ENCODE measurements around the gene MESD. TPM values are rescaled to one million over a fixed set of nuclear protein-coding genes. Genes with fewer than 3 reads are reported as not detected.
A peak's percentile ranks its signal among the peaks of the same experiment; 100 is the strongest.
"Not testable (repeated sequence)": the region's sequence is repeated elsewhere in the genome, so short reads cannot be mapped to it uniquely, and the experiment has no call there.

The MESD gene
- total and polyA plus RNA-seq, 2 donors from 2014 or later, result 23.3 to 30.9 TPM

- FAIRE-seq, result no peak
- Histone ChIP-seq H3K4me1 (ENCODE audit: control insufficient read depth in 2 of 3, insufficient read depth in 2 of 3, low read depth in 1 of 3, low read length in 3 of 3) (no peaks in the 10 kb centered on the region), H3K36me3 (ENCODE audit: control insufficient read depth in 2 of 3, insufficient read depth in 3 of 3, low read length in 3 of 3) (no peaks in the 10 kb centered on the region), H3K4me3 (ENCODE audit: low read length in 3 of 3) (no peak overlapping the region), H3K27me3 (ENCODE audit: control insufficient read depth, insufficient read depth, low read length) (no peaks in the 10 kb centered on the region), H3K9me3 (ENCODE audit: control insufficient read depth in 2 of 3, insufficient read depth in 1 of 3, low read length in 3 of 3) (no peaks in the 10 kb centered on the region), H3K9ac (ENCODE audit: low read length in 3 of 3) (no peak overlapping the region), H3K27ac (ENCODE audit: low read depth in 2 of 2, low read length in 2 of 2) (no peak overlapping the region)
- no peak for TF ChIP-seq CTCF (IDR thresholded peaks at IDR 0.05; ENCODE audit: borderline replicate concordance, extremely low read depth, insufficient read depth)
- intact Hi-C loops (cut with DNase I), result no loop called here
- DNase-seq, result no peak
Measured at GRCh38 chr15:80958818-80959495, 30.7 kb downstream of the MESD start.

- TF ChIP-seq CTCF (IDR thresholded peaks at IDR 0.05; ENCODE audit: borderline replicate concordance, extremely low read depth, insufficient read depth), result no peak
- FAIRE-seq, result no peak
- intact Hi-C loops (cut with DNase I), result no loop called here
Measured at GRCh38 chr15:80957976-80958375, 31.6 kb downstream of the MESD start.

GRCh38 chr15:80957556-80957955, 32.1 kb downstream of the MESD start:
- Histone ChIP-seq H3K9ac (ENCODE audit: low read length in 3 of 3) (no peak overlapping the region), H3K27ac (ENCODE audit: low read depth in 2 of 2, low read length in 2 of 2) (no peak overlapping the region), H3K9me3 (ENCODE audit: control insufficient read depth in 2 of 3, insufficient read depth in 1 of 3, low read length in 3 of 3) (no peaks in the 10 kb centered on the region), H3K36me3 (ENCODE audit: control insufficient read depth in 2 of 3, insufficient read depth in 3 of 3, low read length in 3 of 3) (peaks cover 0 to 5% (median 0%) of the 10 kb centered on the region in 3 donors), H3K27me3 (ENCODE audit: control insufficient read depth, insufficient read depth, low read length) (no peaks in the 10 kb centered on the region), H3K4me1 (ENCODE audit: control insufficient read depth in 2 of 3, insufficient read depth in 2 of 3, low read depth in 1 of 3, low read length in 3 of 3) (no peaks in the 10 kb centered on the region), H3K4me3 (ENCODE audit: low read length in 3 of 3) (no peak overlapping the region)
- FAIRE-seq (no peak), DNase-seq (no peak)
- TF ChIP-seq CTCF (IDR thresholded peaks at IDR 0.05; ENCODE audit: borderline replicate concordance, extremely low read depth, insufficient read depth), result no peak
- intact Hi-C loops (cut with DNase I), result no loop called here

More at GRCh38 chr15:80957976-80958375, 31.6 kb downstream of the MESD start:
- Histone ChIP-seq H3K9ac (ENCODE audit: low read length in 3 of 3) (no peak overlapping the region), H3K27ac (ENCODE audit: low read depth in 2 of 2, low read length in 2 of 2) (no peak overlapping the region), H3K27me3 (ENCODE audit: control insufficient read depth, insufficient read depth, low read length) (no peaks in the 10 kb centered on the region), H3K36me3 (ENCODE audit: control insufficient read depth in 2 of 3, insufficient read depth in 3 of 3, low read length in 3 of 3) (peaks cover 0 to 5% (median 0%) of the 10 kb centered on the region in 3 donors), H3K4me3 (ENCODE audit: low read length in 3 of 3) (no peak overlapping the region), H3K9me3 (ENCODE audit: control insufficient read depth in 2 of 3, insufficient read depth in 1 of 3, low read length in 3 of 3) (no peaks in the 10 kb centered on the region), H3K4me1 (ENCODE audit: control insufficient read depth in 2 of 3, insufficient read depth in 2 of 3, low read depth in 1 of 3, low read length in 3 of 3) (no peaks in the 10 kb centered on the region)
- DNase-seq, result no peak

- intact Hi-C loops (cut with DNase I); H3K9ac ChIP-seq (ENCODE audit: low read length in 3 of 3); FAIRE-seq; H3K9me3 ChIP-seq (ENCODE audit: control insufficient read depth in 2 of 3, insufficient read depth in 1 of 3, low read length in 3 of 3); H3K4me3 ChIP-seq (ENCODE audit: low read length in 3 of 3); H3K4me1 ChIP-seq (ENCODE audit: control insufficient read depth in 2 of 3, insufficient read depth in 2 of 3, low read depth in 1 of 3, low read length in 3 of 3); H3K27ac ChIP-seq (ENCODE audit: low read depth in 2 of 2, low read length in 2 of 2); H3K27me3 ChIP-seq (ENCODE audit: control insufficient read depth, insufficient read depth, low read length): not testable (repeated sequence)
- H3K36me3 ChIP-seq (ENCODE audit: control insufficient read depth in 2 of 3, insufficient read depth in 3 of 3, low read length in 3 of 3), result peaks cover 0 to 14% (median 4%) of the 10 kb centered on the region in 3 donors
- peak in 1 of 5 donors; percentile 48 for DNase-seq
Measured at GRCh38 chr15:80955571-80956452, 33.8 kb downstream of the MESD start.
